CMK (cell line): ENCODE results near the gene IGF1.

Experiments
- DNase-seq: peaks from one replicate; pipeline ENCODE4 v3.0.0-alpha.2; 2010; ENCODE audit warnings: low read depth

The IGF1 gene

DNA sequence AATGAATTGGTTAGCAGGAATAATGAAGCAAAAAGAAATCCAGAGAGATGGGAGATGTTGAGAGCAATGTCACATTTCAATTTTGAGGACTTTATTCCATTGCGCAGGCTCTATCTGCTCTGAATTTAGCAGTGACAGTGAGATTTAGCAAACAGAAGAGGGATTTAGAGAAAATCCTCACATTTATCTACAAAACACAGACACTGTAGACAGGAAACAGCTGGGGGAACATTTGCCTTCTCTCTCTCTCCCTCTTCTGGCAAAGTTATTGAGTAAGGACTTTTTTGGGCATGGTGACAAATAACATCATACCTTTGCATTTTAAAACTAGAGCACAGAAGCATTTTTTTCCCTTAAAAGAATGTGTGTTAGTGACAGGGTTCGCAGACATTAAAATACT is at the start of gene IGF1:
Gene IGF1, minus strand, starts transcription at position 158 of the 400 bp plus-strand sequence. CDS start 182 bp downstream, outside the sequence.
- DNase-seq: no peak

GRCh38 chr12:102528111-102528510 is 47.7 kb upstream of the IGF1 start:
- no peak for DNase-seq

DNA sequence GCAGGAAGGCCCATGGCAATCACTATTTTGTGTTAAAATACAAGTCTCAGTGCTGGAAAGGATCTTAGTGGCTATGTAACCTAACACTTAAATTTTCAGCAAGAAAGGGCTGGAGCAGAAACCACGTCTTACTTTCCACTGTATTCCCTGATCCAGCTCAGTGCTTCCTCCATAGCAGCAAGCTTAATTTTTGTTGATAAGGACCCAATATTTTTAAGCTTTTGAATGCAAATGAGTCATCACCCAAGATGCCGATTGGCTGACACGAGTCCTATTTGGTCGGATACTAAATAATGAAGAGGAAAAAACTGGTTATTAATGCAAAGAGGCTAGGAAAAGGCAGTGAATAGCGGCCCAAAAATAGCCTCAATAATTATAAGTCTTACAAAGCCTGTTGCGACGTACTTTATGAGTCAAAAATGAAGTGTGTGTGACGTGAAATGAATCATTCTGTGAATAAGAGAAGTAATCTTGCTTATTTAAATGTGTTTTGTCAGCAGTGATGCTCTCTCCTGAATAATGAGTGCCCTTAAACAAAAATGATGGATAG is 46.9 kb upstream of the IGF1 start:
- no peak for DNase-seq

GRCh38 chr12:102526656-102527055 is 46.3 kb upstream of the IGF1 start:
- no peak for DNase-seq

- DNase-seq: no peak
Measured at GRCh38 chr12:102522768-102523167, 42.4 kb upstream of the IGF1 start.

DNA sequence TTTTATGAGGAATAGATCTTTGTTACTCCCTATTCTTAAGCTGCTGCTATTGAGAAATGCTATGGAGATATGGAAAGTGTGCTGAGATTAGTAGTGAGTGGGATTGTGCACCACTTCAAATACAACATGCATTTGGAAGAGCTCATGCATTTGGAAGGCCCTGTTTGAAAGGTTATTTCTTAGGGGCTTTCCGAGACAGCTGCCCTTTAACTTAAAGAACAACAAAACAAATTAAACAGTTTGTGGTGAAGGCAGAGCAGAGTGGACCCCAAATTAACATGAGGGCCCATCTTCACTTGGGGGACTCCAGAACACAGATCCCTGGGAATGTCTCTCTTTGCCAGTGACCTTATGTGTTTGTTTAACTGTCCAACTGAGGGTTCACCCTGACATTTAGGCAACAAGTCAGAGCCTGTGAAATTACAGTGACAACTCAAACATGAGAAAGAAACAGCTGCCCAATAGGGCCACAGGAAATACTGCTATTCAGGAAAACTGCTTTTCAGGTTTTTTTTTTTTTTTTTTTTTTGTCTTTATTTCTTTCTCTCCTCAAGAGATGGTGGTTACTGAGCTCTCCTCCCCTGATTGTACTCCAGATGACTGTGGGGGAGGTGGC is 41.4 kb upstream of the IGF1 start:
- DNase-seq: no peak

DNA sequence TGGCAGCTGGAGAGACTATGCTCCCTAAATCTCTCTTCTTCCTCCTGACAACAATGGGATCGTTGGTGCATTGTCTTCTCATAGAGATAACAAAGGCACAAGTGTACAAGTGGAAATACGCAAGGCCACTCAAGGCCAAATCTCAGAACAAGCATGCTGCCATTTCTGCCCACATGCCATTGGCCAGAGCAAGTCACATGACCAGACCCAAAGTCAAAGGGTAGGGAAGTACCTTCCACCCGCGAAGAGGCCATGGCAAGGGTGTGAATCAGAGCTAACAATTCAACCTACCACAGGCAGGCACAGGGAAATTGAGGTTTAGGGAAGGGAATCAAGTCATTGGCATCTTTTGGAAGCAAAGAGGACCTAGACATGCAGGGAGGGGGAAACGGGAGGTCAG is 38.5 kb upstream of the IGF1 start:
- DNase-seq: no peak

- DNase-seq: no peak
Measured at GRCh38 chr12:102514696-102515095, 34.3 kb upstream of the IGF1 start.

DNA sequence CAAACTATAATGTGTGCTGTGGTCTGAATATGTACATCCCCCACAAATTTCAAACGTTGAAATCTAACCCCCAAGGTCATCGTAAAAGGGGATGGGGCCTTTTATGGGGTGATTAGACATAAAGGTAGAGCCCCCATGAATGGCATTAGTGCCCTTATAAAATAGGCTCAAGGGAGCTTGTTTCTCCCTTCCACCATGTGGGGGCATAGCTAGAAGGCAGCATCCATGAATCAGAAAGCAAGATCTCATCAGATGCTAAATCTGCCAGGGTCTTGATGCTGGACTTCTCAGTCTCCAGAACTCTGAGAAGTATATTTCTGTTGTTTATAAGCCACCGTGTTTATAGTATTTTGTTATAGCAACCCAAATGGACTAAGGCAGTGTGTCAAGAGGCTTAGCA is 33.4 kb upstream of the IGF1 start:
- no peak for DNase-seq

DNA sequence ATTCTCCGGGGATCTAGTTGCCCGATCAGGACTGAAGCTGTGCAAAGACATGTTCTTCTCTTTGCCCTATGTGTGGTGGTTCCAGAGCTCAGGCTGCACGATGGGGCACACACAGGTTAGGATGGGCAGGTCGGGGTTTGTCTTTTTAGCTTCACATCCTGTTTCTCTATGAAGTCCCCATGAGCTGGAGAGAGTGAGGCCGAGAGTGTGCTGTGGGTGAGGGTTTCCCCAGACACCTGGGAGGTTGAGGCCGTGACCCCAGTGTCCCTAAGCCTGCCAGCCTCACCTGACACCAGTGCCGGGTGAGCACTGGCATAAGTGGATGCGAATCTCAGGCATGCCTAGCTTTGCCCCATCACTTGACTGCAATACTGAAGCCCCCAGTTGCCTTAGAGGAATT is 32.9 kb upstream of the IGF1 start:
- DNase-seq: no peak

GRCh38 chr12:102512523-102512922 is 32.2 kb upstream of the IGF1 start:
- no peak for DNase-seq

DNA sequence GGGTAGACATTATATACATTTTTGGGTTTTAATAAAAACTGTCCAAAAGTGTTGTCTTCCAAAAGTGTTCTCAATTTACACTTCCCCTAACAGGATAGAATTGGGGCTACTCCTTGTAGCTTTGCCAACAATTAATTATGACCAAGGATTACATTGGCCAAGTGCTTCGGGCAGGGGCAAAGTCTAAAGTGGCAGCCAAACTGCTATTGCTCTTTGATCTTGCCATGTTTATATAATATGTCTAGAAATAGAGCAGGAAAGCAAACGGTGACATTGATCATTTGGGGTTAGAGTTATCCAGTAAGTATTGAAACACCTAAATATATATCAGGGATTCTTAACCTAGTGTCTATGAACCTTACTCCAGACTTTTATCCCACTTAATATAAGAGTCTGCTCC is 31.2 kb upstream of the IGF1 start:
- DNase-seq: no peak

DNA sequence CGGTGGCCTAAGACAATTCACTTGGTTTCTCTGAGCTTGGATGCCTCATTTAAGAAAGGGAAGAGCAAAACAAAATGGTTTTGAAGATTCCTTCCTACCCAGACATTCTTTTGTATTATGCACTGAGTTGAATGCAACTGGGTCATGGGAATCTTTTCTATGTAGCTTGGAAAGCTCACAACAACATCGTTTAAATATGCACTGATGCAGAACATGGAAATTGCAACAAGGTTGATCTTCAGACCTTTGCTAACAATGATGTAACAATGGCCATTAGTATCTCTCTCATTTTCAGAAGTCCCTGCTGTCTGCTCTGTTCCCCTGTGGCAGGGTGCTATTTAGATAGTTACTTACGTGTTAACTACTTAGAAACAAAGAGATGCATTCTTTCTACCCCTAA is 30.1 kb upstream of the IGF1 start:
- DNase-seq: no peak

DNA sequence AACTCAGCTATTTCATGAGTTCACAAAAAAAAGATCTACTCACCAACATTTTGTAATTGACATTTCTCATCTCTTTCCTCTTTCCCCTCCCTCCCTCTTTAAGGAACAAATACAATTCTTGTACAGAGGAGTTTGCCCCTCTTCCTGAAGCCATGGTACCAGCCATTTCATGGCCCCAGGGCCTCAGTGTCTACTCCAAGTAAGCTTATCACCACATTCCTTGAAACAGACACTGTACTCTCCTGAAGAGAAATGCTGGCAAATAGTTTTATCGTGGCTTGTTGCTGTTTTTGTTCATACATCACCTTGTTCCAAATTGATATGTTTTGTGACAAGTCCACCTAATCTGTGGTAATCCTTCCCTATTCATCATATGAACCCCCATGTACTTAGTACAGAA is 29.7 kb upstream of the IGF1 start:
- no peak for DNase-seq

DNA sequence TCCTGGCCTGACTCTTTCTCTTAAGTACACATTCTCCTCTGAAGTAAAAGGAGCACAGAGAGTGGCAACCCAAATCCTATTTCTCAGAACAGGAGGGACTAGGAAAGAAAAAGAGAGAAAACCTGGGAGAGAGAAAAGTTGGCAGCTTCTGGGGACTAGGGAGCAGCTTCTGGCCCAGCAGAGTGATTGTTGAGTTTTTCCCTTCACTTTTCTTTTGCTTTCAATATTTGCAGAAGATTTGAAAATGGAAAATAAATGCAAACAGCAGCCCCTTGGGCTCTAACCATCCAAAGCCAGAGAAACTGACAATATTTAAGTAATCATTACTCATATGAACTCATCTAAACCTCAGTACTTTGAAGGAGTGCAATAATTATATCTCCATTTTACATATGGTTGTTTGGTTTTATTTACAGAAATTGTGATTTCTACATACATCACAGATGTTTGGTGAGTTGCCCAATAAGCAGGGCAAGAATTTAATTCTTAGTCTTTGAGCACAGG is 28.8 kb upstream of the IGF1 start:
- DNase-seq: no peak

DNA sequence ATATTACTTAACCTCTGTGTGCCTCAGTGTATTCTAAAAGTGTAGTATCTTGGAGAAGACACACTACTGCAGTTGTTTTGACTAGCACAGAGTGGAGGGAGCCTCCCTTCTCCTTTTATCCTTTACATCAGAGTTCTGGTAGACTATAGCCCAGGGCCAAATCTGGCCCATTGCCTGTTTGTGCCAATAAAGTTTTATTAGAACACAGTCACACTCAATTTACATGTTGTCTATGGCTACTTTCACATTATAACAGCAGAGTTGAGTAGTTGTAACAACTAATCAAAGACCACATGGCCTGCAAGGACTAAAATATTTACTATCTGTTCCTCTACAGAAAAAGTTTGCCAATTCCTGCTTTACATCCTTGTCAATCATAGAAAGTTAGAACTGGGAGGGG is 27.7 kb upstream of the IGF1 start:
- DNase-seq: no peak

GRCh38 chr12:102507301-102507700 is 26.9 kb upstream of the IGF1 start:
- no peak for DNase-seq

DNA sequence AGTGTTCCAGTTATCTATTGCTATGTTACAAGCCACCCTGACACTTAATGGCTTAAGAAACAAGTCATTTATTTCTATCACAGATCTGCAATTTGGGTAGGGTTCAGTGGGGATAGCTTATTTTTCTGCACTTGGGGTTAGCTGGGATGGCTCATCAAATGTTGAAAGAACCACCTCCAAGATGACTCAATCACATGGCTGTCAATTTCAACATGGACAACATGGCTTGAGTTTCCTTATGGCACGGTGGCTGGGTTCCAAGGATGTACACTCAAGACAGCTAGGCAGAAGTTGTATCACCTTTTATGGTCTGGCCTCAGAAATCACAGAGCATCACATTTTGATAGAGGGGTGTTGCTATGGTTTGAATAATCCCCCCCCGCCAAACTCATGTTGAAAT is 24.5 kb upstream of the IGF1 start:
- DNase-seq: no peak

DNA sequence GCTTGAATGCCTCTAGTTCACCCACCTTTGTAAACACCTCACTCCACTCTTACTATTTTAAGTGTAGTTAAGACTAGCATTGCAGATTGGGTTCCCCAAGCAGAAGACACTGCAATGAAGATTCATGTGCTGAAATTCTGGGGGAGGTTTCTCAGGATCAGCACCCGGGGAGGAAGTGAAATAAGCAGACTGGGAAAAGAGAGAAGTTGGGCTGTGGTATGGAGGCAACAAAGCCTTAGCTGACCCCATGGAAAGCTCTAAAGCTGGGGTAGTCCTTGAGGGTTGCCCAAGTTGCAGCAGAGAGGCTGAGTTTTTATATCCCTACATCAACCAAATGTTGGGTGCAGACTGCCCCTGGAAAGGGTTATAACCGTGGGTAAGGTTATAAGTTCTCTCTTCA is 23.9 kb upstream of the IGF1 start:
- DNase-seq: no peak

DNA sequence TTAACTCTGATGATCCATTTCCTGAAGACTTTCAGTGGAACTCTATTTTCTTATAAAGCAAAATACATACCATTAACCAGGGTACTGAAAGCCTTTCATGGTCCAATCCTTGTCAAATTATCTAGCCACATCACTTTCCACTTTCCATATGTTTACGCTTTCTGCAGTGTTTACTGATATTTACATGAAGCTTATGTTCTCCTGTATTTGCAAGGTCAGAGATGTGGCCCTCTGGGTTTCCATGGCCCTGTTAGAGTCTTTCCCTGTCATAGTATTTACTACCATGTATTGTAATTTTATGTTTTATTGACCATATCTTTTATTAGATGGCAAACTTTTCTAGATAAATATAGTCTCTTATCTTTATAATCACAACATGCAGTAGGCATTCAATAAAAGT is 23.5 kb upstream of the IGF1 start:
- no peak for DNase-seq

- DNase-seq: no peak
Measured at GRCh38 chr12:102503056-102503681, 22.8 kb upstream of the IGF1 start.

GRCh38 chr12:102501773-102502172 is 21.4 kb upstream of the IGF1 start:
- no peak for DNase-seq

GRCh38 chr12:102498471-102498870 is 18.1 kb upstream of the IGF1 start:
- no peak for DNase-seq

DNA sequence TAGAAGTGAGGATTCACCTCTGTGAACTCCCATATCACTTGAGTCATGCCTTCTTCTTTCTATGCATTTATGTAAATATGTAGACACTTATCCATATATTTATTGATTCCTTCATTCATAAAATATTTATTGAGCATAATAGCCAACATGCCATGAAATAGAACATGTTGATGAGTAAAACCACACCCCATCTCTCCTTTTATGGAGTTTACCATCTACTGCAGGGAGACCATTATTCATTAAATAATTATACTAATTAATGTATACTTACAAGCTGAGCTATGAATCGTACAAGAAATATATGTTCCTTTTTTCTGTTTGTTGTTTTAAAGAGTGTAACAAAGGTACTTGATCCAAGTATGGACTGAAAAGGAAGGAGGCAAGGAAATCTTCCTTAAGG is 17.4 kb upstream of the IGF1 start:
- no peak for DNase-seq
